Psoas muscle (tissue), 8 donors: Measurements from ENCODE around the gene TJP3. TPM values are rescaled to one million over a fixed set of nuclear protein-coding genes. Genes with fewer than 3 reads are reported as not detected.

Experiments used
- ATAC-seq, 4 donors: fragments of 200-7000 bp; cut with Tn5 transposase; one replicate each; pipeline ENCODE4 v1.9.1; 2020; ENCODE audit warnings: moderate library complexity in 3 of 4, mild to moderate bottlenecking in 2 of 4
- DNase-seq, 2 donors: peaks; one replicate each; pipeline ENCODE4 v3.0.0-alpha.2; 2020
- H3K27ac ChIP-seq: fragments of 200-600 bp; one replicate; pipeline ENCODE4 v1.8.0; 2022
- H3K27me3 ChIP-seq, 3 donors: fragments of 200-600 bp in 1 of 3; one replicate each; pipeline versions ENCODE4 v1.6.1 to v1.8.0; 2013 to 2022; ENCODE audit warnings: low read length in 2 of 3, mild to moderate bottlenecking in 2 of 3, moderate library complexity in 1 of 3; ENCODE audit not compliant: insufficient read depth in 3 of 3
- H3K36me3 ChIP-seq, 2 donors: fragments of 200-600 bp in 1 of 2; one replicate each; pipeline versions ENCODE4 v1.6.1 to v1.8.0; 2013 to 2022; ENCODE audit warnings: low read depth in 1 of 2, mild to moderate bottlenecking in 1 of 2, moderate library complexity in 1 of 2; ENCODE audit not compliant: insufficient read depth in 1 of 2
- H3K4me1 ChIP-seq: fragments of 200-600 bp; one replicate; pipeline ENCODE4 v1.8.0; 2022
- H3K4me3 ChIP-seq: fragments of 200-600 bp; one replicate; pipeline ENCODE4 v1.8.0; 2022; ENCODE audit warnings: mild to moderate bottlenecking
- H3K9me3 ChIP-seq: fragments of 200-600 bp; one replicate; pipeline ENCODE4 v1.8.0; 2022
- CTCF ChIP-seq: fragments of 200-600 bp; IDR thresholded peaks from one replicate; pipeline ENCODE4 v1.8.0; 2022; ENCODE audit warnings: antibody characterized with exemption
- WGBS, 3 donors: extraction: QIAGEN DNeasy Blood & Tissue Kit; methylation state at CpG; one replicate each; pipeline versions ENCODE4 v1.1.6 to v1.1.7; 2013; 5-methylcytosine and 5-hydroxymethylcytosine counted together
- intact Hi-C, 2 donors: fragments of 100-400 bp; cut with DNase I; formaldehyde crosslinking; loops; one replicate each; pipeline versions ENCODE4 v1.11.0 to v1.14.2; 2022
- polyA plus RNA-seq, 3 donors: library from polyadenylated mRNA; stranded (reverse); fragments of 200-250 nt; gene quantifications; one replicate each; pipeline ENCODE4 v1.2.3, GENCODE V29; 2013
- total RNA-seq, 4 donors: library from RNA; stranded (reverse); fragmentation: NEBNext Ultra II Directional in 2 of 4; extraction: Animal tissue kit (Norgen Biotek cat#: 25700) in 2 of 4; gene quantifications; one replicate each; pipeline versions ENCODE4 v1.2.1 to v1.2.4, GENCODE V29; 2021 to 2023
- donor health status: healthy with polysubstance abuse.
- donor health status: DM: no; HTN: no; CAD: no; lungs with moderate emphysema.
- donor health status: Bipolar disorder and iron deficiency.
- donor health status: healthy.
- donor health status: DM: yes; HTN: yes; CAD: no.
- donor health status: DM: no; HTN: no; CAD: no.
- donor health status: DM: no; HTN: no; CAD: no.
- donor health status: DM: yes; HTN: yes; CAD: no.

The TJP3 gene
- total and polyA plus RNA-seq, 7 donors, result 0.21 to 2.7 (median 0.48) TPM; not detected in 1

DNA sequence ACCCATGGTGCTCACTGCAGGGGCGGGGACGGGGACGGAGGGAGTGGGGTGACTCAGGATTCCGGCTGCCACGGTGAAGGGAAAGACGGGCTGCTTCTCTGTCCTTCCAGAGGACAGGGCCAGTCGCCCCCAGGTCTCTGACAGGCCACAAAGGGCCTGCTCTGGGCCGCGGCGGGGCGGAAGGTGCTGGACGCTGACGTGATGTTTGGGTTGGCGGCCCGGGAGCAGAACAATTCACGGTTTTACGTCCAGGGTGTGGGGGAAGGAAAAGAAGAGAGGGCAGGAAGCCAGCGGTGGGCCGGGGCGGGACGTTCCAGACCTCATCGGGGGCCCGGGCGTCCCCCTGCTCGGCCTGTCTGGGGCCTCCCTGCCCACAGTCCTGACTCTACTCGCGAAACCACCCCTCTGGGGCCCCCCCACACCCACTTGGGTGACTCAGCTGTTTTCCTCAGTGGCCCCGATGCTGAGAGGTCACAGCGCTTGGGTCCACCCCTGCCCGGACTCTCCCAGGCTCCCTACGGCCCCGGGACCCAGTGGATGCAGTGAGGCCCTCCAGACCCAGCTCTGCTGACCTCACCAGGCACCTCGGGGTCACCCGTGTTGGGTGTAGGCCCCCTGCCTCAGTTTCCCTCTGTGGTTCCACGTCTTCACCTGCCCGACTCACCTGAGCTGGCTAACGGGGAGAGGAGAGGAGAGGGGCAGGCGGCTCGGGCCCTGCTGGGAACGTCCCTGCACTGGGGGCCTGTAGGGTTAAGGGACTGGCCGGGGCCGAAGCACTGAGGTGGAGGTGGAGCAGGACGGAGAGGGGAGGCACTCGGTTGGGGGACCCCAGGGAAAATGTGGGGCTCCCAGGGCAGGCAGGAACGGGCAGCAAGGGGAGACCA is 37.1 kb upstream of the TJP3 start:
- H3K27me3 ChIP-seq, result no peaks in the 10 kb centered on the region
- ATAC-seq (peak; percentile 46 to 60 (median 53)), DNase-seq (peak; percentile 82 to 85)
- H3K27ac ChIP-seq, result peak overlapping the region; percentile 80
- no peak for TF ChIP-seq CTCF
- intact Hi-C loops, result no loop called here
- H3K4me1 ChIP-seq, result peaks cover 36% of the 10 kb centered on the region
- 38 to 44% (median 43%) methylated on average over 42 to 45 of the region's 45 CpGs for WGBS, 3 donors
- H3K4me3 ChIP-seq, result peak overlapping the region; percentile 48
- H3K36me3 ChIP-seq, result no peaks in the 10 kb centered on the region
- no peaks in the 10 kb centered on the region for H3K9me3 ChIP-seq

DNA sequence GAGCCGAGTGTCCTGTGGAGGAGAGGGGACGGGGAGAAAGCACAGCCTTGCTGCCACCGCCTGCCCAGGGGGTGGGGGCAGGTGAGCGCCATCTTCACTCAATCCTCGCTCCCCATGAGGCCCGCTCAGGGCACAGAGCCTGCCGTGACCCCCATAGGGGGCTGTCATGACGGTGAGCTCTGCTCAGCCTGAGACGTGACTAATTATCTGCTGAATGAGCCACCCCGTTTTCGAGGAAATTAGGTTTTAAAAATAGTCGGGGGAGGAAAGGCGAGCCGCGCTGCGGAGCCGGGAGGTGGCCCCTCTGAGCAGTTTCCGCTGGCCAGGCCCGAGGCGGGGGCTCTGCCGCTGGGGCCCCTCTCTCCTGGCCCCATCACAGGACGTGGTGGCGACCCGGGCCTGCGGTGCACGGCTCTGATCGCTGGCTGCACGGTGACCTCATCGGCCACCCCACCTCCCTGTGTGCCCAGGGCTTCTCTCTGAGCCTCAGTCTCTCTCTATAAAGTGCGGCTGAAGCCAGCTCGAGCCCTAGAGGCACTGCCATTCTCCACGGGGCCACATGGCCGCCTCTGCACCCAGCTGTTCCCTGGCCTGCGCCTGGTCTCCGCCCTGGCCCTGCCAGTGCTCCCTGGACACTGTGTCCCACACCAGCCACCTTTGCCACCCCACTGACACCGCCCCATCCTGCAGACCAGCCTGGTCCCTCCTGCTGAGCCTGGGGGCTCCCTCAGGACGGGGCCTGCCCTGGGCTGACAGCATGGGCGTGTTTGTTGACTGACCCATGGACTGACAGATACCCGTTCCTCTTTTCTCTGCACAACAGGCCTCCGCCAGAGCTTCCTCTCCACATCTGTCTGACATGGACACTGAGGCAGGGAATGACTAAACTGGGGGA is 36.3 kb upstream of the TJP3 start:
- Histone ChIP-seq H3K4me1 (peaks cover 36% of the 10 kb centered on the region), H3K9me3 (no peaks in the 10 kb centered on the region), H3K27me3 (no peaks in the 10 kb centered on the region), H3K4me3 (peak overlapping the region; percentile 48), H3K36me3 (no peaks in the 10 kb centered on the region), H3K27ac (peak overlapping the region; percentile 80)
- intact Hi-C loops, result no loop called here
- no peak for TF ChIP-seq CTCF
- 48 to 52% (median 49%) methylated on average over 32 to 40 of the region's 40 CpGs for WGBS, 3 donors
- DNase-seq, result no peak
- peak in 2 of 4 donors; percentile 6 to 14 for ATAC-seq

DNA sequence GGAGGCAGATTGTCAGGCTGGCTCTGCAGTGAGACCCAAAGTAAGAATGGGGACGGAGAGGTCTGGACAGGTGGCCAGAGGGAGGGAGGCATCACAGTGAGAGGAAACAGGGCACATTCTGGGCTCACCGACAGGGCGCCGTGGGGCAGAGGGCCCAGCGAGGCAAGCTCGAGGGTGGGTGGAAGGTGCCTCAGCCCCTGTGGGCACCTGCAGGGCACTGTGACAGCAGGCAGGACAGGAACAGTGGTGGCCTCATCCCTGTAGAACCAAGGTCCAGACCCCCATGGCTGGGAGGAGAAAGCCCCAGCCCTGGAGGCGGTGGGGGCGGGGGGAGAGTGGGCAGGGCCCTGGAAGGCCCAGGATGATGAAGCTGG is 35.6 kb upstream of the TJP3 start:
- Histone ChIP-seq H3K4me1 (peaks cover 36% of the 10 kb centered on the region), H3K36me3 (no peaks in the 10 kb centered on the region), H3K27ac (peak overlapping the region; percentile 80), H3K9me3 (no peaks in the 10 kb centered on the region), H3K4me3 (no peak overlapping the region), H3K27me3 (no peaks in the 10 kb centered on the region)
- ATAC-seq, result no peak
- DNase-seq, result no peak
- no peak for TF ChIP-seq CTCF
- WGBS, 3 donors, result 69 to 77% (median 73%) methylated on average over 8 of the region's 8 CpGs
- intact Hi-C loops, result no loop called here

DNA sequence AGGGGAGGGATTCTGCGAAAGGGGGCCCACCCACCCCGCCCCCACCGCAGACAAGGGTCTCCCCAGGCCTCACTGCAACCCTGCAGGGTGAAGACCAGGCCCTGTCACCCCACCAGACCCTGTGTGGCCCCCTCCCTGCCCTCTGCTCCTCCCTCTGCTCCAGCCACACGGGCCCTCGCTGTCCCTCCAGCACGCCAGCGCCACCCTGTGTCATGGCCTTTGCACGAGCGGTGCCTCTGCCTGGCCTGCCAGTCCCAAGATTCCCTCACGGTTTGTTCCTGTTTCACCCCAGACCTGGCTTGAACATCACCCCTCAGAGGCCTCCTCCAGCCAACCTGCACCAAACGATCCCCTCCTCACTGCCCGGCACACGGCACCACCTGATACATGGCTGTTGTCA is 35.2 kb upstream of the TJP3 start:
- Histone ChIP-seq H3K36me3 (no peaks in the 10 kb centered on the region), H3K27ac (no peak overlapping the region), H3K9me3 (no peaks in the 10 kb centered on the region), H3K4me1 (peaks cover 36% of the 10 kb centered on the region), H3K27me3 (no peaks in the 10 kb centered on the region), H3K4me3 (no peak overlapping the region)
- TF ChIP-seq CTCF, result no peak
- 88 to 94% (median 91%) methylated on average over 10 to 13 of the region's 13 CpGs for WGBS, 3 donors
- ATAC-seq (no peak), DNase-seq (no peak)
- intact Hi-C loops, result no loop called here
